ENCODE measurements around the gene FEM1C.

DNA sequence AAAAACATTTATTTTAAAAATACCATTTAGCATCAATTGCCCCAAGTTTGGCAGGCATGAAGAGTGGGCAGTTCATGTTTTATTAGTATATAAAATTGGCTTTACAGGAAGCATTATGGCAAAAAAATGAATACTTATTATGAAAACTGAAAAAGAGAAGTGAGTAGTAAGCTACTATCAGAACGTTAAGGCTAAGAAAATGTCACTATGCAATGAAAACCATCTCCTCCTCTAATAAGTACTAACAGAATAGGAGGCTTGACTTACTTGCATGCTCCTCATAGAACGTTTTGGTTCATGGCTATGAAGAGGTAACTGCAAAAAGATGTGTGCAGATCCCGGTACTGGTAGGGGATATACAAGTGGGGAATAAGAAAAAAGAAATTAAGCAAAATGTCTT is 34.1 kb upstream of the FEM1C start:
- TF ChIP-seq, protein P1, sequence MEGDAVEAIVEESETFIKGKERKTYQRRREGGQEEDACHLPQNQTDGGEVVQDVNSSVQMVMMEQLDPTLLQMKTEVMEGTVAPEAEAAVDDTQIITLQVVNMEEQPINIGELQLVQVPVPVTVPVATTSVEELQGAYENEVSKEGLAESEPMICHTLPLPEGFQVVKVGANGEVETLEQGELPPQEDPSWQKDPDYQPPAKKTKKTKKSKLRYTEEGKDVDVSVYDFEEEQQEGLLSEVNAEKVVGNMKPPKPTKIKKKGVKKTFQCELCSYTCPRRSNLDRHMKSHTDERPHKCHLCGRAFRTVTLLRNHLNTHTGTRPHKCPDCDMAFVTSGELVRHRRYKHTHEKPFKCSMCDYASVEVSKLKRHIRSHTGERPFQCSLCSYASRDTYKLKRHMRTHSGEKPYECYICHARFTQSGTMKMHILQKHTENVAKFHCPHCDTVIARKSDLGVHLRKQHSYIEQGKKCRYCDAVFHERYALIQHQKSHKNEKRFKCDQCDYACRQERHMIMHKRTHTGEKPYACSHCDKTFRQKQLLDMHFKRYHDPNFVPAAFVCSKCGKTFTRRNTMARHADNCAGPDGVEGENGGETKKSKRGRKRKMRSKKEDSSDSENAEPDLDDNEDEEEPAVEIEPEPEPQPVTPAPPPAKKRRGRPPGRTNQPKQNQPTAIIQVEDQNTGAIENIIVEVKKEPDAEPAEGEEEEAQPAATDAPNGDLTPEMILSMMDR (conservative IDR thresholded peaks at IDR 0.05; ENCODE audit: low read length): no peak
- no peak for TF ChIP-seq EZH2phosphoT487 (IDR thresholded peaks at IDR 0.05; ENCODE audit: borderline replicate concordance)
